Endothelial cell of umbilical vein (primary cell): Measurements from ENCODE around the gene DCAF11. TPM values are rescaled to one million over a fixed set of nuclear protein-coding genes. Genes with fewer than 3 reads are reported as not detected.

ENCODE experiments used
- BruUV-seq: library from RNA; stranded (reverse); fragments of 400-500 nt; replicated peaks from 2 replicates; lab custom pipeline; 2021; lab: Mats Ljungman, UMichigan
- CTCF ChIA-PET: fragments of 300-600, 350-600 bp; sonication (Branson Sonifier 250); formaldehyde crosslinking; loops from one replicate; lab custom pipeline; 2021; ENCODE audit warnings: antibody characterized with exemption, inconsistent platforms; lab: Charles Lee
- POLR2A ChIA-PET: fragments of 300-600, 350-600 bp; sonication (Branson Sonifier 250); formaldehyde crosslinking; loops from one replicate; lab custom pipeline; 2021; ENCODE audit warnings: antibody characterized with exemption, inconsistent platforms; lab: Charles Lee
- DNase-seq: peaks from one replicate; pipeline ENCODE4 v3.0.0-alpha.2; 2011; ENCODE audit warnings: low read depth, low spot score
- FAIRE-seq: peaks from 2 replicates; lab custom pipeline; 2011; peaks lifted over from hg19 to GRCh38; lab: Jason Lieb, UNC
- H2AFZ ChIP-seq: 2 replicates; pipeline ENCODE4 v1.6.0; 2012; ENCODE audit warnings: low read depth, low read length, control low read depth, inconsistent platforms
- H3K27ac ChIP-seq: 2 replicates; pipeline ENCODE4 v1.5.1; 2011; ENCODE audit warnings: low read depth, mild to moderate bottlenecking, control low read depth, low read length, moderate library complexity; ENCODE audit not compliant: insufficient read depth
- H3K27me3 ChIP-seq, 2 experiments: 2 replicates each; pipeline versions ENCODE4 v1.6.0 to v1.6.1; 2011; ENCODE audit warnings: low read length in 2 of 2, mixed read lengths in 1 of 2; ENCODE audit not compliant: control insufficient read depth in 2 of 2, insufficient read depth in 2 of 2
- H3K36me3 ChIP-seq, 2 experiments: 2 replicates in 1 of 2; 3 replicates in 1 of 2; pipeline ENCODE4 v1.5.1; 2011; ENCODE audit warnings: low read length in 2 of 2, mild to moderate bottlenecking in 1 of 2, moderate library complexity in 1 of 2; ENCODE audit not compliant: control insufficient read depth in 2 of 2, insufficient read depth in 2 of 2; ENCODE audit errors: extremely low read depth in 1 of 2
- H3K4me1 ChIP-seq: 3 replicates; pipeline ENCODE4 v1.5.1; 2011; ENCODE audit warnings: mild to moderate bottlenecking, low read length; ENCODE audit not compliant: control insufficient read depth, insufficient read depth; ENCODE audit errors: extremely low read depth
- H3K4me2 ChIP-seq: 2 replicates; pipeline ENCODE4 v1.6.1; 2011; ENCODE audit warnings: low read length, control low read depth, mixed read lengths; ENCODE audit not compliant: insufficient read depth
- H3K4me3 ChIP-seq, 3 experiments: fragments of 200-600 bp in 1 of 3; sonication (generic), shearing (Covaris generic) in 1 of 3; replicated peaks in 1 of 3; 2 replicates each; pipeline ENCODE4 v1.5.1; 2011 to 2016; ENCODE audit warnings: control low read depth in 3 of 3, low read length in 3 of 3, mild to moderate bottlenecking in 2 of 3, inconsistent platforms in 1 of 3, low read depth in 1 of 3, moderate library complexity in 1 of 3; ENCODE audit not compliant: insufficient read depth in 1 of 3
- H3K79me2 ChIP-seq: 2 replicates; pipeline ENCODE4 v1.6.0; 2012; ENCODE audit warnings: low read length, inconsistent platforms; ENCODE audit not compliant: control insufficient read depth, insufficient read depth
- H3K9ac ChIP-seq: replicated peaks from 2 replicates; pipeline ENCODE3; 2011; ENCODE audit warnings: low read length, control low read depth; ENCODE audit not compliant: insufficient read depth; ENCODE audit errors: extremely low read depth
- H3K9me1 ChIP-seq: replicated peaks from 3 replicates; pipeline ENCODE4 v1.6.0; 2011; ENCODE audit warnings: mild to moderate bottlenecking, low read length; ENCODE audit not compliant: control insufficient read depth, insufficient read depth; ENCODE audit errors: extremely low read depth
- H3K9me3 ChIP-seq: replicated peaks from 2 replicates; pipeline ENCODE4 v1.5.1; 2012; ENCODE audit warnings: low read length, inconsistent platforms; ENCODE audit not compliant: control insufficient read depth, insufficient read depth
- H4K20me1 ChIP-seq: replicated peaks from 2 replicates; pipeline ENCODE3; 2011; ENCODE audit warnings: mild to moderate bottlenecking, low read length; ENCODE audit not compliant: control insufficient read depth, insufficient read depth; ENCODE audit errors: extremely low read depth
- EZH2 ChIP-seq: IDR thresholded peaks from 2 replicates; pipeline ENCODE4 v1.6.1; 2012; ENCODE audit warnings: borderline replicate concordance, low read depth, mild to moderate bottlenecking, moderate library complexity, low read length, inconsistent platforms; ENCODE audit not compliant: severe bottlenecking
- FOS ChIP-seq: IDR thresholded peaks from 2 replicates; pipeline ENCODE4 v1.6.1; 2011; ENCODE audit warnings: mild to moderate bottlenecking, low read length, moderate library complexity, borderline replicate concordance; ENCODE audit not compliant: insufficient read depth
- GATA2 ChIP-seq: IDR thresholded peaks from 2 replicates; pipeline ENCODE4 v1.7.0; 2011; ENCODE audit warnings: low read depth, mild to moderate bottlenecking, moderate library complexity, mixed read lengths, low read length; ENCODE audit not compliant: insufficient read length, insufficient read depth
- JUN ChIP-seq: IDR thresholded peaks from 2 replicates; pipeline ENCODE4 v1.6.1; 2011; ENCODE audit warnings: borderline replicate concordance, low read depth; ENCODE audit not compliant: insufficient read length, insufficient read depth
- MYC ChIP-seq: IDR thresholded peaks from one replicate; pipeline ENCODE4 v1.6.1; 2011; ENCODE audit warnings: mild to moderate bottlenecking, low read depth, low read length
- POLR2A ChIP-seq: IDR thresholded peaks from 2 replicates; pipeline ENCODE4 v1.6.1; 2012; ENCODE audit warnings: low read depth, mild to moderate bottlenecking, control low read depth, low read length
- POLR2AphosphoS5 ChIP-seq: IDR thresholded peaks from 2 replicates; pipeline ENCODE4 v1.6.1; 2012; ENCODE audit warnings: low read depth, mild to moderate bottlenecking, control low read depth, low read length, moderate library complexity; ENCODE audit not compliant: insufficient read depth
- dilution Hi-C: fragments of 300-500 bp; cut with MboI; formaldehyde crosslinking; loops from one replicate; pipeline ENCODE4 v1.15.0; 2019; ENCODE audit warnings: low sequenced_read_pairs; ENCODE audit not compliant: extremely low pct_ligation_motif_present
- intact Hi-C: fragments of 100-400 bp; cut with micrococcal nuclease; formaldehyde crosslinking; loops from one replicate; pipeline ENCODE4 v1.10.0; 2022
- polyA plus RNA-seq, 4 experiments: library from polyadenylated mRNA; depleted of rRNA in 3 of 4; stranded (reverse) in 3 of 4; unstranded in 1 of 4; fragments of >200 nt; gene quantifications; 2 replicates each; pipeline versions ENCODE4 v1.2.1 to v1.2.3, GENCODE V29; 2011 to 2012; ENCODE audit warnings: missing spikeins in 1 of 4
- total RNA-seq: library from RNA; stranded (reverse); gene quantifications from 2 replicates; pipeline ENCODE4 v1.2.3, GENCODE V29; 2021
- TF ChIP-seq, protein P1 (sequence below), 2 donors: IDR thresholded peaks; 1 replicate in 1 of 2; 2 replicates in 1 of 2; pipeline ENCODE4 v1.5.1; 2011; ENCODE audit warnings: low read length in 2 of 2, mild to moderate bottlenecking in 2 of 2, moderate library complexity in 2 of 2, control low read depth in 1 of 2, inconsistent platforms in 1 of 2, low read depth in 1 of 2; ENCODE audit not compliant: insufficient read depth in 1 of 2; ENCODE audit errors: extremely low read depth in 1 of 2
- TF ChIP-seq, protein P2 (sequence below): IDR thresholded peaks from 2 replicates; pipeline ENCODE4 v1.6.1; 2011; ENCODE audit not compliant: insufficient read depth, insufficient read length

DCAF11 gene
- total and polyA plus RNA-seq, 2 donors (not counting 3 experiments of a cell fraction or from before 2014, with no cell fraction given): 37.3 to 38.5 TPM

DNA sequence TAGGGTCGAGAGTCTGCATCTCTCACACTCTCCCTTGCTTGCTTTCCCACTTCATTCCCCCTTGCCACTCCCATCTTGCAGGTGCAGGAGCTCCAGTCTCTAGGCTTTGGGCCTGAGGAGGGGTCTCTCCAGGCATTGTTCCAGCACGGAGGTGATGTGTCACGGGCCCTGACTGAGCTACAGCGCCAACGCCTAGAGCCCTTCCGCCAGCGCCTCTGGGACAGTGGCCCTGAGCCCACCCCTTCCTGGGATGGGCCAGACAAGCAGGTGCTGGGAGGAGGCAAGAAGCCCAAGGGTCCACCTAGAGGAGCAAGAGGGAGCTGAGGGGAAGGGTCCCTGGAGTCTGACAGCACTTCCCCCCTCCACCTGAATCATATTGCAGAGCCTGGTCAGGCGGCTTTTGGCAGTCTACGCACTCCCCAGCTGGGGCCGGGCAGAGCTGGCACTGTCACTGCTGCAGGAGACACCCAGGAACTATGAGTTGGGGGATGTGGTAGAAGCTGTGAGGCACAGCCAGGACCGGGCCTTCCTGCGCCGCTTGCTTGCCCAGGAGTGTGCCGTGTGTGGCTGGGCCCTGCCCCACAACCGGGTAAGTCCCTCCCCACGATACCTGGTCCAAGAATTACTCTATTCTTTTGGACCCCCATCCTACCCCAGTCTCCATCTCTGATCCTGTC lies 37.0 kb downstream of the DCAF11 start:
- H3K4me1 ChIP-seq: peaks cover 7% of the 10 kb centered on the region
- no peak overlapping the region for H3K4me3 ChIP-seq
- BruUV-seq: no TSS peak
- no peak overlapping the region for H3K4me2 ChIP-seq
- peaks cover 14 to 35% of the 10 kb centered on the region in 2 experiments for H3K36me3 ChIP-seq
- ChIA-PET POLR2A (no interaction called here), CTCF (interaction anchor here (7.8 kb wide), 1 partner anchor 9 kb away, joined by 63 read pairs; the partner anchor contains the start of gene IRF9)
- no peaks in the 10 kb centered on the region for H3K27me3 ChIP-seq
- no peak overlapping the region for H3K27ac ChIP-seq
- peaks cover 15% of the 10 kb centered on the region for H3K79me2 ChIP-seq
- H3K9ac ChIP-seq: no peak overlapping the region
- TF ChIP-seq POLR2AphosphoS5 (no peak), MYC (no peak), POLR2A (no peak), JUN (no peak), EZH2 (no peak), FOS (no peak), GATA2 (no peak)
- TF ChIP-seq, protein P1, sequence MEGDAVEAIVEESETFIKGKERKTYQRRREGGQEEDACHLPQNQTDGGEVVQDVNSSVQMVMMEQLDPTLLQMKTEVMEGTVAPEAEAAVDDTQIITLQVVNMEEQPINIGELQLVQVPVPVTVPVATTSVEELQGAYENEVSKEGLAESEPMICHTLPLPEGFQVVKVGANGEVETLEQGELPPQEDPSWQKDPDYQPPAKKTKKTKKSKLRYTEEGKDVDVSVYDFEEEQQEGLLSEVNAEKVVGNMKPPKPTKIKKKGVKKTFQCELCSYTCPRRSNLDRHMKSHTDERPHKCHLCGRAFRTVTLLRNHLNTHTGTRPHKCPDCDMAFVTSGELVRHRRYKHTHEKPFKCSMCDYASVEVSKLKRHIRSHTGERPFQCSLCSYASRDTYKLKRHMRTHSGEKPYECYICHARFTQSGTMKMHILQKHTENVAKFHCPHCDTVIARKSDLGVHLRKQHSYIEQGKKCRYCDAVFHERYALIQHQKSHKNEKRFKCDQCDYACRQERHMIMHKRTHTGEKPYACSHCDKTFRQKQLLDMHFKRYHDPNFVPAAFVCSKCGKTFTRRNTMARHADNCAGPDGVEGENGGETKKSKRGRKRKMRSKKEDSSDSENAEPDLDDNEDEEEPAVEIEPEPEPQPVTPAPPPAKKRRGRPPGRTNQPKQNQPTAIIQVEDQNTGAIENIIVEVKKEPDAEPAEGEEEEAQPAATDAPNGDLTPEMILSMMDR (IDR thresholded peaks at IDR 0.05; ENCODE audit: extremely low read depth in 1 of 2, insufficient read depth in 1 of 2, low read depth in 1 of 2, low read length in 2 of 2): no peak
- TF ChIP-seq, protein P2, sequence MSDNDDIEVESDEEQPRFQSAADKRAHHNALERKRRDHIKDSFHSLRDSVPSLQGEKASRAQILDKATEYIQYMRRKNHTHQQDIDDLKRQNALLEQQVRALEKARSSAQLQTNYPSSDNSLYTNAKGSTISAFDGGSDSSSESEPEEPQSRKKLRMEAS: no peak
- dilution Hi-C loops (no loop called here), intact Hi-C loops (no loop called here)
- H3K9me1 ChIP-seq: no peaks in the 10 kb centered on the region
- no peaks in the 10 kb centered on the region for H3K9me3 ChIP-seq
- no peak for FAIRE-seq
- no peak for DNase-seq
- H4K20me1 ChIP-seq: no peaks in the 10 kb centered on the region
- H2AFZ ChIP-seq: no peak overlapping the region
